Activated CD4-positive, CD25-positive, alpha-beta regulatory T cell treated with anti-CD3 and anti-CD28 coated beads, Interleukin-2, amount 50 U/mL, for 24 hours (primary cell): ENCODE results near the gene RNF212.
"Not testable (repeated sequence)": the region's sequence is repeated elsewhere in the genome, so short reads cannot be mapped to it uniquely, and the experiment has no call there.

Experiments
- ATAC-seq, 2 donors: fragments of 150-1000 bp; cut with Tn5 transposase; one replicate each; pipeline ENCODE4 v1.10.0; 2021; ENCODE audit warnings: mild to moderate bottlenecking in 1 of 2, moderate library complexity in 1 of 2

RNF212 gene

DNA sequence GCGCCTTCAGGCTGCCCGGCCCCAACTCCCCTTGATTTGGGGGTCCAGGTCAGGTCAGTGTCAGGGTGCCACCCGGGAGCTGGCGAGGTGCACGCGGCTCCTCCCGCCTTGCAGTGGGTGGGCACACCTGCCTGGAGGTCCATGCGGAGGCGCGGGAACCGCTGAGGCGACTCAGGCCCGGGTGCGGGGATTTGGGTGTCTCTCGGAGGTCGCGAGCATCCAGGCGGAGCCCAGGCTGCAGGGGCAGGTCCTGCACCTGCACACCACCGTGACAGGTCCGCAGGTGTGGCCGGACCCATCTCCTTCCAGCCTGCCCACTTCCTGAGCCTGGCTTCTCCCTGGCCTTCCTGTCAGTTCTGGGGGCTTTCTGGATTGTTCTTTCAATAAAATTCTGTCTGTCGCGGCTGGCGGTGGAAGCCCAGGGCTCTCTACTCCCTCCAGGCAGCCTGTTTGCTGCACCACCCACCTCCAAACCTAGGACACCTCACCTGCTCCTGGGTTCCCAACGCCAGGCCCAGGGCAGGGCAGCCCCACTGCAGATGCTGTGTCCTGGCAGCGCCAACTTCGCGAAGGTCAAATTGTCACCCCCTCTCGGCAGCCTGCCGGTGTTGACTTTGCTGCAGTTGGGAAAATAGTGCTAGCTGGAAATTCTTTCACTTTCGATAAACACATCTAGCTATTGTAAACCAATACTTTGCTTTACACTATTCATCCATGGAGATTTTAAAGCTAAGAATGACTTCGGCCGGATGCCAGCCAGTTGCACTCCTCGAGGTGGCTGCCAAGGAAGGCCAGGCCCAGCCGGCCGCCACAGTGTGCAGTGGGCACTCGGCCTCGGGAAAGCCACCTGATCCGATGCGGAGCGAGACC lies 66.0 kb downstream of the RNF212 start:
- no peak for ATAC-seq

DNA sequence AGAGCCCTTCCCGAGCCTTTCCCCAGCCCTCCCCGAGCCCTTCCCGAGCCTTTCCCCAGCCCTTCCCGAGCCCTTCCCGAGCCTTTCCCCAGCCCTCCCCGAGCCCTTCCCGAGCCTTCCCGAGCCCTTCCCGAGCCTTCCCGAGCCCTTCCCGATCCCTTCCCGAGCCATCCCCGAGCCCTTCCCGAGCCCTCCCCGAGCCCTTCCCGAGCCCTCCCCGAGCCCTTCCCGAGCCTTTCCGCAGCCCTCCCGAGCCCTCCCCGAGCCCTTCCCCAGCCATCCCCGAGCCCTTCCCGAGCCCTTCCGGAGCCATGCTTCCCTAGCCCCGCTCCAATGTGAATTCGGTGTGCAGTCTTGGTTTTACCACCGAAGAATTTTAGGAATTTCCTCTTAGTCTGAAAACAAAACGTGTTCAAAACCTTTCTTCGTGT lies 66.8 kb downstream of the RNF212 start:
- not testable (repeated sequence) for ATAC-seq

DNA sequence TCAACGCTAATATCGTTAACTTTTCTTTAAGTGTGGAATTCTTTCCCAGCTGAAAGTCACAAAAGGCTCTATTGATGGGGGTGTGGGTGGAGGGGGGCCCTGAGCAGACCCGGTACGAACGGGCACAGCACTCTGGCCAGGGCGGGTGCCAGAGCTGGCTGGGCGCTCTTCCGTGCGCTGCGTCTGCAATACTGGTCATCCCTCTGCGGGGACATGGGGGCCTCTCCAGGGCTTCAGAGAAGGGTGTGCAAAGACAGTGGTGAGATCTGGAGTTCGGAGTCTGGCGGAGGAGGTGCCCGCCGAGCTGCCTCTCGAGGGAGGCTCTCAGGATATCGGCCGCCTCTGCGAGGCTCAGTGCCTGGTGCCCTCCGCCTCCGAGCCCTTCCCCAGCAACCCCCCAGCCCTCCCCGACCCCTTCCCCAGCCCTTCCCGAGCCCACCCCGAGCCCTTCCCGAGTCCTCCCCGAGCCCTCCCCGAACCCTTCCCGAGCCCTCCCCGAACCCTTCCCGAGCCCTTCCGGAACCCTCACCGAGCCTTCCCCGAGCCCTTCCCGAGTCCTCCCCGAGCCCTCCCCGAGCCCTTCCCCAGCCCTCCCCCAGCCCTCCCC lies 67.7 kb downstream of the RNF212 start:
- no peak for ATAC-seq

DNA sequence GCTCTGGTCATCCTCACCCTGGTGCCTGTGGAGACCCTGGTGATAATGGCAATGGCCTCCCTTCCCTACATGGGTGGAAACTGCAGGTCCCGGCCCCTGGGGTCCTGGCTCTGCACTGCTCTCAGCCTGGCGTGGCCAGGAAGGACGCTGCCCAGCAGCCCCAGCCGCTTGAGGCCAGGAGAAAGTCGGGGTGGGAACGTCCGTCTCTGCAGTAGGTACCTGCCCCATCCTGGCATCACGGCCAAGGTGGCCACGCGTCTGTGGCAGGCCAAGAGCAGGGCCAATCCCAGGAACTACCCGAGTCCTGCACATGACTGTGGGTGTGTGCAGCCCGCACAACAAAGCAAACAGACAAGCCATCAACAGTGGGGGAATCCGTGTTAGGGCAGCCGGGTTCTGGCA lies 68.2 kb downstream of the RNF212 start:
- no peak for ATAC-seq

DNA sequence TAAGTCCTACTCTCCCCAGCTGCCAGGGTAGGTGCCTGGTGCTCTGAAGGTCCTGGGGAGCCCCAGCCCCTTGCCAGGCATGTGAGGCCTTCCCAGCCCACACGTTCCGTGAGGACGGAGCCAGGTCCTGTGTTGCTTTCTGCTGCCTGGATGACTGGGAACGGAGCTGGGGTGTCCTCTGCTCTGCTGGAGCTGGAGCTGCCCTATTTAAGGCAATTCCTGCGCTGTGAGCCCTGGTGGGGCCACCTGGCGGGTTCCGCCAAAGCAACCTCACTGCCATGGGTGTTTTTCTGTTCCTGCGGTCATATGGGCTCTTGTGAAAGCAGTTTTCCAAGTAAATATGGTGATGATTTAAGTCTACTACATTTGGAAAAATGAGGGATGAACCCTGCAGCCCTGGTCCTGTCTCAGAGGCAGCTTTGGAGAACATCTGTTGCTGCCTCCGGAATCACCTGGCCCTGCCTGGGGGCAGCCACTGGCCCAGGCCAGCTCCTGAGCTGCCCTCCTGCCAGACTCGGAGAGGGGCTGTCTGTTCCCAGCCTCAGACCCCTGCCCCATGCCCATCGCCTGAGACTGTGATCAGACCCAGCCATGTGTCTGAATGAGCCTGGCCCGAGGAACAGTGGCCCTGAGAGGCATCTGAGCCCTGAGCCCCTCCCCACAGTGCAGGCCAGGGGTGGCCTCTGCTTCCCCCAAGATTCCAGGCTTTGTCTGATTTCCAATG lies 68.7 kb downstream of the RNF212 start:
- ATAC-seq, result no peak

DNA sequence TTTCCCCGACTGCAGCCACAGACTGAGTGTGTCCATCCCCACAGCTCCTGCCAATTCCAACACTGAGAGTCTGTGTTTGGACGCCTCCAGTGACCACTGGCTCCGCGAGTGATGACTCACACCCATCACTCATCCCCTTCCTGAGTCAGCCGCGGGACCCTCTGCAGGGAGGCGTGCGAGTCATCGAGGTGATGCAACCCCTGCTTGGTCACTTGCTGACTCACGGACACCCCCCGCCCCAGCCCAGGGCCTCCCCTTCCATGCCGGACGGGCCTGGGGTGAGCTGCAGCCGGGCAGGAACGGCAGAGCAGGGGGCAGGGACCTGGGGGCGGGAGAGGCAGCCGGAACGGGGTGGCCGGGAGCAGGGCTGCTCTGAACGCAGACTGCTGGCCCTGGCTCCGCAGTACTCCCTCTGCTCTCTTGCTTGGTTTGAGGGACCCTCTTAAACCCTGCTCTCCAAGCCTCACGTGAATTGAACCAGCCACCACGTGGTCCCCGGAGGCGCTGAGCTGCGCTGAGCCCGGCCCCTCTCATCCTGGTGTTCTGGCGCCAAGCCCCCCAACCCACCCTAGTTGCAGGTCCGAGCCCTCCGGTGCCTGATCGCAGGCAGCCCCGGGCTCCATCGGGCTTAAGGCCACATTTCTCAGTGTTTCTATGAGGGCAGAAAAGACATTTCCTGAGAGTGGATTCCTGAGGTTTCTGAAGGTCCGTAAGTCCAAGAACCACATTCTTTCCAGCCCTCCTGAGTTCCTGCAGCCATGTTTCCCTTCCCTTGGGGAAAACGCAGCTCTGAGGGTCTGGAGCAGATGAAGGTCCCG lies 69.5 kb downstream of the RNF212 start:
- ATAC-seq, result peak; percentile 45 to 52

DNA sequence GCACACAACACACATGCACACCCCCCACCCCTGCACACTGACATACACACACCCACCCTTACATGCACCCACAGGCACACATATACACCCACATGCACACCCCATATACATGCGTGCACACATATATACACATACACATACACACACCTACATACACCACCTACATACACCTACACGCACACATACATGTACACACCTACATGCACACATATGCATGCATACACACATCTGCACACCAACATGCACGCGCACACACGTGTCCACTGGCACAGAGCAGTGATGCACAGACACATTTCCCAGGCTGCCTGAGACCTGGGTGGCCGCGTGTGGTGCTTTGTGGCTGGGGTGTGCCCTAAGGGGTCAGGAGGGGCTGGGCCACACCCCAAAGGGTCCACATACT lies 70.2 kb downstream of the RNF212 start:
- no peak for ATAC-seq

DNA sequence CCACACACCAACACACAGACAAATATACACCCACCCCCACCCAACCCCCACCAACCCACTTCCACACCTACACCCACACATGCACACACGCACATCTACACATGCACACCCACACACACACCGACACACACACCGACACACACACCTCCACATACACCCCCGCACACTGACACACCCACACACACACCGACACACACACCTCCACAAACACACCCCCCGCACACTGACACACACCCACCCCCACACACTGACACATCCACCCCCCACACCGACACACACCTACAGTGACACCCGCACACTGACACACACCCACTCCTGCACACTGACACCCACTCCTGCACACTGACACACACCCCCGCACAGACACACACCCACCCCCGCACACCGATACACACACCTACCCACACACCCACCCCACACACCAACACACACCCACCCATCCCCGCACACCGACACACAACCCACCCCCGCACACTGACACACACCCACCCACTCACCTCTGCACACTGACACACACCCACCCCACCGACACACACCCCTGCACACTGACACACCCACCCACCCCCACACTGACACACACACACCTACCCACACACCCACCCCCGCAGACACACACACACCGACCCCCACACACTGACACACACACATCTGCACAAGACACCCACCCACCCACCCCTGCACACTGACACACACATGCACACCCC lies 70.9 kb downstream of the RNF212 start:
- ATAC-seq, result no peak

DNA sequence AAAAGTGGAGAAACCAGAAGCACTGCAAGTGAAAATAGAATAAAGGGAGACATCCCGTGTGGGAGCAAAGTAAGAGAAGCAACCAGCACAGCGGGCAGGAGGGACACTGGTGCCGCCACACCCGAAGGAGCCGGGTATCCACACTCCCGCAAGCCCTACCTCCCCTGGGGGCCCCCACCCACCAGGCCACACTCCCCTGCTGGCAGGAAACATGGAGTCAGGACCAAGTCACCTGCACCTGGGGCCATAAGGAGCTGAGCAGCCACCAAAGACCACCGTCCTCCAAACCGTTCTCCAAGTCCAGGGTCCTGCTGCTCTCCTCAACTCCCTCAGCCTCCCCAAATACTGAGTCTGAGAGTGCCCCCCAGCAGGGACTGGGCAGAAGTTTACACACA lies 71.4 kb downstream of the RNF212 start:
- ATAC-seq, result no peak

DNA sequence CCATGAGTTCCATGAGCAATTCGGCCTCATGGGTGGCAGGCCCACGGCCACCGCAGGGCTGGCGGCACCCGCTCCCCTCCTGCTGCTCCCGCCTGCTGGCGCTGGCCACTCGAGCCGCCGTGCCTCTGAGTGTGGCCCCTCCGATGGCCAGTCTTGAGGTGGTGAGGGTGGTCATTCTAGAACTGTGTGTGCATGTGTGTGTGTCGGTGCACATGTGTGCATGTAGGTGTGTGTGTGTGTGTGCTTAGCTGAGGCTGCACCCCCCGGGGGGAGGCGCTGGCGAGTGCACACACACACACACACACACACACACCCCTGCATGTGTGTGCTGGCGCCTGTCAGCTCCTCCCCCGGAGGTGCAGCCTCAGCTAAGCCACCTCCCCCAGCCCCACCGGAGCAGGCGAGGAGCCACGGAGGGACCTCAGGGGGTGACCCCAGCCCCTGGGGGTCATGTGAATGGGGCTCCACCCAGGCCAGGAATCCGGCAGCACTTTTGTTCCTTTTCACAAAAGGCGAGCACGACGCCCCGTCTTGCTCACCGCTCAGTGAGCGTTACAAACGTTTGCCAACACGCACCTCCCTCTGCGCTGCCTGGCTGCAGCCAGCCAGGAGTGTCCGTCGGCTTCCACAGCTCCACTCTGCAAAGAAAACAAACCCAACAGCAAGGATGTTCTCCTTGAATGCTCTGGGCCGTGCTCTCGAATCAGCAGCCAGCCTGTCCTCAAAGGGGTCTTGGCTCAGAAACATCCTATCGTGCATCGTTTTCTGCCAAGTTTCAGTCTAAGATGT lies 72.0 kb downstream of the RNF212 start:
- no peak for ATAC-seq

DNA sequence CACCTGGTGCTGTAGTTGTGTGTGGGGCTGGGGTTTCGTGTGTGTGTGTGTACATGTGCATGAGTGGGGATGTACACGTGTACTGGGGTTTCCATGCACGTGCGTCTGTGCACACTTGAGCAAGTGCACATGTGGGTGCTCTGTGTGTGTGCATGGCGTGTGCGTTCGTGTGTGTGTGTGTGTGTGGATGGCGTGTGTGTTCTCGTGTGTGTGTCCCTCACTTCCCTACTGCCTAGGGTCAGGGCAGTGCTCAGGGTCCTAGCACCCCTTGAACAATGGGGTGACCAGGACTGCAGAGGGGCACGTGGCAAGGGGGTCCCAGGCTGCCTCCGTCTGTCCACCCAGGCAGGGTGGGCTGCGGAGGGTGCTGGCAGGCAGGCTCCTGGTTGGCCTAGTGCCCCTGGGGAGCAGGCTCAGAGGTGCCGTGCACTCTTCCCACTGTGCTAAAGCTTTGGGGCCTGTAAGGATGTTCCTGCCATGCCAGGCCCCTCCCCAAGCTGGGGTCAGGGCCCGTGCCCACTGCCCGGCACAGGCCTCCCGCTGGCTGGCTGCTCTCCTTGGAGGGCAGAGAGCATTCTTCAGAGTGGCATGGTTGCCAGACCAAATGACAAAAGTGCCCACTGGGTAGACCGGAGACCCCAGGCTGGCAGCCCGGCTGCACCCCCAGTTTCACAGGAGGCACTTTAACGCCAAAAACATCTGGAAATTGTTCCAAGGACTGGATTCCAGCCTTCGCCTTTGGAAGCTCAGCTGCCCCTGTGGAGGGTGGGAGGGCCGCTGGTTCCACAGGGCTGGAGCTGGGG lies 72.8 kb downstream of the RNF212 start:
- no peak for ATAC-seq

DNA sequence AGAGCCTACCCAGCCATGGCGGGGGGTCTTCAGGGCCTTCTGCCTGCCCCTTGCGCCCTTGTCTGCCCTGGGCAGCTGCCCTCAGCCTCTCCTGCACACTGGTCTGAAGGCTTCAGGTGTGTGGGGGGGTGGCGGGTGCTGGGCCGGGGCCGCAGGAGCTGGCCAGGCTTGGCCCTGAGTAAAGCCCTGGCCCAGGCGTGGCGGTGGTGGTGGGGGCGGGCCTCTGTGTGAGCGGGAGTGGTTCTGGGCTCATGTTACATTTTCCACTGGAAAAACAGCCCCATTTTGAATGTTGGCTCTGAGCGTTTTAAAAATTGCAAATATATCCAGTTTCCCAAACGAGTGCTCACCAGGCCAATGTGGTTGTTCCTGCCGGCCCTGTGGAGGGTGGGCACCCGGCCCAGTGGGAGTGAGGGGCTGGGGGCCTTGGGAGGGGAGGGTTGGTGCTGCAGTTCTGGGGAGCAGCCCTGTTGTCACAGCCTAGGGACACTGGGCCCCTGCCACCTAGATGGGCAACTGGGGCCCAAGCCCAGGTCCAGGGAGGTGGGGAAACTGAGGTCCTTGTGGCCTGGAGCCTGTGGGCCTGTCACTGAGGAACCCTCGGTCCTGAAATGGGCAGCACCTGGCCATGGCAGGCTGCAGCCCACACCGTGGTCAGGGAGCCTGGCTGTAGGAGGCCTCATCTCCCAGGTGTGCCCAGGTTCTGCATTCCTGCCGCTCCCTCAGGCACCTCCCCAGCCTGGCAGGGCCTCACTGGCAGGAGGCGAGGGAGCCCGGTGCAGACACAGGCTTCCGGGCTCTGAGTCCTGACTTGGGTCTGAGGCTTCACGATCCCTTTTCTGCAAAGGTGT lies 73.6 kb downstream of the RNF212 start:
- ATAC-seq, result no peak

DNA sequence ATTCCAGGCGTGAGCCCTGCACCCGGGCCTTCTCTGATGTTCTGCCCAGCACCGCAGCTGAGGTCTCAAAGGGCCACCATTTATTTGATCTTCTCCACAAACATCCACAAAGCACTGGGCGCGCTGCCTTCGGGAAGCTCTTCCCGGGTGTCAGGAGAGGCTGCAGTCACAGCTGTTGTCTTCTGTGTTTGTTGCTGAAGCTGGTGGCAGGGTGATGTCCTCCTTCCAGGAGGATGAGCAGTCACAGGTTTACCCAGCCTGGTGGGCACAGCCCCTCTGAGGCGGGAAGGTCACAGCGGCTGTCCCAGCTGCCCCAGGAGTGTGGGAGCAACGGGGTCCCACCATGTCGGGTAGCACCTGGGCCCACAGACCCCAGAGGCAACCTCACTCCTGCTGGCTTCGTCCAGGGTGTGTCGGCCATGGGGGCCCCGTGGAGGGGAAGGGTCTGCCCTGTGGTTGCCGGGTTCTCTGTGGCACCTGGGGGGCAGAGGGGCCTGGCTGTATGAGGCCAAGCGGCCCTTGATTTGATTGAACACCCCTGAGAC lies 74.3 kb downstream of the RNF212 start:
- ATAC-seq, result no peak

DNA sequence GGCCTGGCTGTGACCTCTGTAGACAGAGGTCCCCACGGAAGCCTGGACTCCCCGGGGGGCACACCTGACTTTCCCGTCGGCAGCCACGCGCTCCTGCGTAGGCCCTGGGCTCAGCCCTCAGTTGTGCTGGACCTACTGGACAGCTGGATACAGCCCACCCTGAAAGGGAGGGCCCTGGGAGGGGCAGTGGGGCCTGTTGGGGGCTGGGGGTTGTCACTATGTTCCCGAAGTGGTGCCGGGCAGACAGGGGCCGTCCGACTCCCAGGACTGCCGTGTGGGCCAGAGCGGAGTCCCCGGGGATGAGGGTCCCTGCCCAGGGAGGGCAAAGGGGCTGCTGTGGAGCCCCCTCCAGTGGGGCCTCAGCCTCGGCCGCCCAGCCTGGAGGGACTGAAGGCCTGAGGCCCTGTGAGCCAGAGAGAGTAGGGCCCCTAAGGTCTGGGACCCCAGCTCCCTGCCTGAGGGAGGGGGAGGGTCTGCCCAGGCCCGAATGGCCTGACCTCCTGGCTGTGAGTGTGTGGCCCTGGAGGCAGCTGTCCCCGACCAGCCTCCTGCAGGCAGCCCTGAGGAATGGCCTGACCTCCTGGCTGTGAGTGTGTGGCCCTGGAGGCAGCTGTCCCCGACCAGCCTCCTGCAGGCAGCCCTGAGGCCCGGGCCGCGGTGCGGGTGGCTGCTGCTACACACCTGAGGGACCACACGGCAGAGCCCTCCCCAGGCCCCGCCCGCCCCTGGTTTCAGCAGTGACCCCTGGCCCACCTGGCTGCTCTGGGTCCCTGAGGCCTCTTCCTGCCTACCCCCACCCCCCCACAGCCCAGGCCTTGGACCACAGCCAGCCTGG lies 76.2 kb downstream of the RNF212 start:
- no peak for ATAC-seq

DNA sequence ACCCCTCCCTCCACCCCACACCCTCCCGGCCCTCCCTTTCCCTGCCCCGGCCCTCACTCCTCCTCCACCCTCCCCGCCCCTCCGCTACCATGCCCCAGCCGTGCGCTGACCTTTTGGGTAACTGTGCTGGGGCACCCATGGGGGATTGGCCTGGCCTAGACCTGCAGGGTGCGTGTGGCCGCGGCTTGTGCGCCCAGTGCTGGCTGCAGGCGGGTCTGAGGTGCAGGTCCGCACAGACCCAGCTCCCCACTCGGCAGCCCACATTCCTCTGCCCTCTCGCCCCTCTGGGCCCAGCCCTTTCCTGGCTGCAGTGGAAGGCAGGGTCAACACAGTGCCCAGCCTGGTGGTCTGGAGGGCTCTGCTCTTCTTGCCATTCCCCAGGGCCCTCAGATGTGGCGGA lies 77.3 kb downstream of the RNF212 start:
- ATAC-seq, result no peak

DNA sequence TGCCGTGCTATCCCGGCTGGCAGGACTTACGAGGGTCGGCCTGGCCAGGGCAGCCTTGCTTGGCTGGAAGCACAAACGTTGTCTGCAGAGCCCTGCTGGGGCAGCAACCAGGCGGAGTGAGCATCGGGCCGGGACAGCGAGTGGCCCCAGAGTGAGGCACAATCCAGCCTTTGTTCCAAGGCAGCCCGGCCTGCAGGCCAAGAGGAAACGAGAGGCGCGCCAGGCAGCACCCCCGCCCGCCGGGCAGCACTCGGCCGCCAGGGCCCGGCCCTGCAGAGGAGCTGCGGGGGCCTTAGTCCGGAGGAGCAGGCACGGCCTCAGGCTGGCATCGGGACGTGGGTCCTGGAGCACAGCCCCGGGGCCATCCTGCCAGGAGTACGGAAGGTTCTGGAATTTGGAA lies 77.9 kb downstream of the RNF212 start:
- no peak for ATAC-seq

DNA sequence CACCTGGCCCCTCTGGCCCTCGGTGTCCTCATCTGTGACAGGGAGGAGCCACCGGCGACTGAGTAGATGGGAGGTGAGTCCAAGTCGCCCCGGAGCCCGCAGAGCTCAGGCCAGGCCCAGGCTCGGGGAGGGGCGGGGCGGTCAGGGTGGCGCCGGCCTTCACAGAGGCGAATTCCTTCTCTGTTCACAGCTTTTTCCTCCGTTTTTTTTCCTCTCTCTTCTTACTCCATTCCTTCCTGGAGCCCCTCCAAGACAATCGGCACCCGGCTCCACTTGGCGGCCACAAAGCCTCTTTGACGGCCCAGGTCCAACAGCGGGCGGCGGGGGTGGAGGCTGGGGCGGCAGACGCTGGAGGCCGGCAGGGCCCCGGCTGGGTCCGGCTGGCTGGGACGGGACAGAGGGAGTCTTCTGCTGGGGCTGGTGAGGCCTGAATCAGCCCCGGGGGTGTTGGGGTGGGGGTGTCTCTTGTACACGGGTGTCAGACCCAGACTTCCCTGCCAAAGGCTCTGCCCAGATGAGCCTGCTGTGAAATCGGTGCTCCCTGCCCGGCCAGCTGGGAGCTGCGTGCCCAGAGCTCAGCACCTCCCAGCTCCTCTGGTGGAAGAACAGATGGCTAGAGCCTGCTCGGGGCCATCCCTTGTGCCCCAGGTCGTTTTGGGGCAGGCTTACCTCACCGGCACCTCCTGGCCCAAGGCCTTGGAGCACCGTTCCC lies 79.4 kb downstream of the RNF212 start:
- no peak for ATAC-seq

DNA sequence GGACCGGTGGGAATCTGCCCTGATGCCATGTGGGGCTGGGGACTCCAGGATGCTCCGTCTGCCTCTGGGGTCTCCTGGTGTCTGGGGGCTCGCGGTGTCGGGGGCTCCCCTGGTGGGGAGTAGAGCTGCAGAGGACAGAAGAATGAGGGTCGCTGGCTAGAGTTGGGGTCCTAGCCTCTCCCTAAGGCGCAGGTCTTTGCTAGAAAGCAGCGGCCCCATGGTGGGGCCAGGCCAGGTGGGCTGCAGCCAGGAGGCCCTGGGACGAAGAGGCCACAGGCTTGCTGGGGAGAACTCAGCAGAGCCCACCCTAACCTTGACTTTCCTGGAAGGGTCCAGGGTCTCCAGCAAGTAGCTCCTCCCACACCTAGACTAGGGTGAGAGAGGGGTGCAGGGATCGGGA lies 80.5 kb downstream of the RNF212 start:
- ATAC-seq, result no peak
